Activated CD4-positive, alpha-beta memory T cell treated with anti-CD3 and anti-CD28 coated beads for 36 hours (primary cell): ENCODE data around the gene RGS7BP. TPM values are rescaled to one million over a fixed set of nuclear protein-coding genes. Genes with fewer than 3 reads are reported as not detected.

Source experiments
- CTCF ChIA-PET: fragments of 350-600 bp; sonication (Branson Sonifier 250); formaldehyde crosslinking; loops from one replicate; lab custom pipeline; 2021; ENCODE audit warnings: antibody characterized with exemption, inconsistent platforms; lab: Charles Lee
- POLR2A ChIA-PET: fragments of 350-600 bp; sonication (Branson Sonifier 250); formaldehyde crosslinking; loops from one replicate; lab custom pipeline; 2021; ENCODE audit warnings: antibody characterized with exemption; lab: Charles Lee
- DNase-seq: peaks from one replicate; pipeline ENCODE4 v3.0.0-alpha.2; 2020
- H3K27ac Mint-ChIP-seq: one replicate; pipeline ENCODE4 v1.8.0; 2021; ENCODE audit warnings: mixed read lengths
- H3K27me3 Mint-ChIP-seq: one replicate; pipeline ENCODE4 v1.8.0; 2021; ENCODE audit warnings: mixed read lengths
- H3K36me3 Mint-ChIP-seq: one replicate; pipeline ENCODE4 v1.8.0; 2021; ENCODE audit warnings: mixed read lengths
- H3K4me1 Mint-ChIP-seq: one replicate; pipeline ENCODE4 v1.8.0; 2021; ENCODE audit warnings: low read depth, mixed read lengths
- H3K4me3 Mint-ChIP-seq: one replicate; pipeline ENCODE4 v1.8.0; 2021; ENCODE audit warnings: mild to moderate bottlenecking, mixed read lengths
- H3K9me3 Mint-ChIP-seq: one replicate; pipeline ENCODE4 v1.8.0; 2021; ENCODE audit warnings: mixed read lengths
- intact Hi-C: fragments of 100-400 bp; cut with micrococcal nuclease; formaldehyde crosslinking; loops from one replicate; pipeline ENCODE4 v1.15.1; 2023
- total RNA-seq, 2 experiments: library from RNA; stranded (reverse); gene quantifications; one replicate each; pipeline ENCODE4 v1.2.3, GENCODE V29; 2021

Gene RGS7BP
- total RNA-seq, 2 experiments from 2014 or later, result not detected

DNA sequence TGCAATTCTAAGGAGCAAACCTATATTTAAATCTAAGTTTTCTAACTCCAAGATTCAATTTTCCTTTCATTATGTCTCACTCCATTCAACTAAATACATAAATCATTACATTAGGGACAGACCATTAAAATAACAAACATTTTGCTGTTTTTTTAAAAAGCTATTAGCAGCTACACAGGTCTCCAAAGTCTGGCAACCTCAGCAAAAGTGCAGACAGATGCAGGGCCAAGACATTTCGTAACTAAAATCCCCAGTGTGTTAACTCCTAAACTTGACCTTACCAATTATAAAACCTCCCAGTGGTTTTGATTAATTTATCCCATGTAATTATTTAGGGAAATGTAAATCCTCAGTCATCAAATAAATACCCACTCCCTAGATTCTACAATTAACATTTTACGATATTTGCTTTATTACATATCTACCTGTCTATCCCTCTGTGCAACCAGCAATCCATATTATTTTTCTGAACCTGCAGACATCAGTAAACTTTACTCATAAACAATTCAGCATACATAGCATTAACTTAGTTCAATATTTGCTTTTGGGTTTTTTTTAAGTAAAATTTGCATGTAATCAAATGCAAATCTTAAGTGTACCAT is 64.7 kb downstream of the RGS7BP start:
- no peaks in the 10 kb centered on the region for H3K36me3 Mint-ChIP-seq
- no peak for DNase-seq
- ChIA-PET POLR2A (no interaction called here), CTCF (no interaction called here)
- no peaks in the 10 kb centered on the region for H3K27me3 Mint-ChIP-seq
- H3K4me3 Mint-ChIP-seq, result no peak overlapping the region
- no peak overlapping the region for H3K27ac Mint-ChIP-seq
- H3K9me3 Mint-ChIP-seq, result no peaks in the 10 kb centered on the region
- intact Hi-C loops, result no loop called here
- H3K4me1 Mint-ChIP-seq, result no peaks in the 10 kb centered on the region

DNA sequence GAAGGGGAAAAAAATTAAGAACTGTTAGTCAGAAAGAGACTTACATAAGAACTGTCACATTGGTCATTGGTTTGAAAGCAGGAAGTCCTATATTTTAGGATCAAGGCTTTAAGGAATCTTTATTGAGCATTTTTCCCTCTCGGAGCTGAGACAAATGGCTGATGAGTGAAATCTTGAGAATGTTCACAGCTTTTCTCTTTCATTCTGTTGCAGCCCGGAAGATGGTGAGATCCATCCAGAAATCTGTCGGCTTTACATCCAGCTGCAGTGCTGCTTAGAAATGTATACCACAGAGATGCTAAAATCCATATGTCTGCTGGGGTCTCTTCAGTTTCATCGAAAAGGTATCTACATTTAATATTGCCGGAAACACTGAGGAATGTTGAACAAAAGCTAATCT is 69.7 kb downstream of the RGS7BP start:
- Mint-ChIP-seq H3K36me3 (no peaks in the 10 kb centered on the region), H3K4me1 (no peaks in the 10 kb centered on the region), H3K27ac (no peak overlapping the region), H3K9me3 (no peaks in the 10 kb centered on the region), H3K4me3 (no peak overlapping the region), H3K27me3 (peaks cover 12% of the 10 kb centered on the region)
- intact Hi-C loops, result no loop called here
- ChIA-PET CTCF (no interaction called here), POLR2A (no interaction called here)
- DNase-seq, result no peak

DNA sequence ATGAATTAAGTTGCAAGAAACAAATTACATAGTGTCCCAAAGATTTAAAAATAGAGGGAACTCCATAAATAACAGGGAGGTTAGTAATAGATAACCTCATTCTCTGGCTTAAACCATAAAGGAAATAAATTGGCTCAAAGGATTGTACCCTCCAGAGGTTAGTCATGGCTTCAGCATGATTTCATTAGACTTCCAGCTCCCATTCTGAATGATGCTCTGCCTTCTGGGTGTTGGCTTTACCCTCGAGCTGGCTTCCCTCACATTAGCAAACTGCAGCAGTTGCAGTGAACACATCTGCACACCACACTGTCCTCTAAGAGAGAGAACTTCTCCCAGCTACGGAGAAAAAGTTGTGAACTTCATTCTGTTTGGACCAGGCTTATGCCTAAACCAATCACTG is 70.4 kb downstream of the RGS7BP start:
- Mint-ChIP-seq H3K9me3 (no peaks in the 10 kb centered on the region), H3K27me3 (peaks cover 12% of the 10 kb centered on the region), H3K4me3 (no peak overlapping the region), H3K36me3 (no peaks in the 10 kb centered on the region), H3K27ac (no peak overlapping the region), H3K4me1 (no peaks in the 10 kb centered on the region)
- DNase-seq, result no peak
- intact Hi-C loops, result no loop called here
- ChIA-PET POLR2A (no interaction called here), CTCF (no interaction called here)

DNA sequence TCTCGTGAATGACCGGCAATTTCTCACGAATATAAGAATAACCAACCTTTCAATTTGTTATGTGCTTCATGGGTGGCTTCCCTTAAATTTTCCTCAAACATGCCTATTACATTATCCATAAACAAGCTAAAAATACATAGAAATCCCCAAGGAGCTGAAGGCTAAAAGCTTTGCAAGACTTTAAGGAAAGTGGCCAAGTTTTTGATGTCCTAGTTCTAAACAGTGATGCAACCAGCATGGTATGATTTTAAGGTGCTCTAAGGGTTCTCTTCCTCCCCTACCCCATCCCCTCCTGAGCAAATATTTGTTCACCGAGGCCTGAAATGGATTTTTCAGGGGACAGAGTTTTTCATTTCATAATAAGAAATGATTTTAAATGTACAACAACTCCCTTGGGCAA is 79.8 kb downstream of the RGS7BP start:
- Mint-ChIP-seq H3K9me3 (no peaks in the 10 kb centered on the region), H3K27me3 (peaks cover 15% of the 10 kb centered on the region), H3K36me3 (no peaks in the 10 kb centered on the region), H3K4me1 (no peaks in the 10 kb centered on the region), H3K4me3 (no peak overlapping the region), H3K27ac (no peak overlapping the region)
- POLR2A ChIA-PET, result no interaction called here
- CTCF ChIA-PET, result no interaction called here
- intact Hi-C loops, result no loop called here
- no peak for DNase-seq

DNA sequence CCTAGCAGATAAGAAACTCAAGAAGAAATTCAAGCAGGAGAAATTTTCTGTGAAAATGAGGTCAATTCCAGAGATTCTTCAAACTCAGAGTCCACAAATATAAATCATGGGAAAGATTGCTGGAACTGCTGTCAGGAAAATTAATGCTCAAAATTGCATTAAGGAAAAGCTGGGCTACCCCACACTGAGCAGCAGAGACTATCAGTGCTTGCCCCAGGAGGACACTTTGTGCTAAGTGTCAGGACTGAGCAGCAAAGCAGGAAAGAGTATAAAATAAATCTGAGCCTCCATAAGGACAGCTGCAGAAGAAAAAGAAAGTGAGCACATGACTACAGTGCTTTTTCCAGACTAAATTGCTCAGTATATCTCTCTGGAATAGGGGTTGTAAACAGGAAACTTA is 81.6 kb downstream of the RGS7BP start:
- POLR2A ChIA-PET, result no interaction called here

DNA sequence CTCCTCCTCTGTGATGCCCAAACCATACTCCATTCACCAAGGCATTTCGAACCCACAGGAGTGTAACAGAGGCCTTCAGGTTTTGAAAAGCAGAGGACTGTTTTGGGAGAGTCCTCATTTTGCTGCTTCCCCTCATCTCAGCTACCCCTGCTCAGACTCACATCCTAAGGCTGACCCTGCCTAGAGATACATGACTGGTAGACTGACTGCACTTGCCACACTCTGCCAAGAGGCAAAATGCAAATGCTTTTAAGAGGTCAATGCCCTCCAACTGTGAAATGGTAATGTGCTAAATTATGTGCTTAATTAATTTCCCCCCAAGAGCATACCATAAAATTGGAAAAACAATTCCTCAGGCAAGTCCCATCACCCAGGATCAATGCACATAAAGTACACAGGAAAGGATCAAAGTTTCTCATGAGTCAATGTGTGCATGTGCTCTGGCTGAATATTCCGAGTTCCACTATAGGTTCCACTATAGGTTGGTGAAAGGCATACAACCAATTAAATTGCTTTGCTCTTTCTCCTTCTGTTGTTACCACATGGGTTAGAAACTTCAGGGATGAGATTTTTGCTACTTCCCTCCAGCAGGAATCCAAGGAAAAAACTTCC is 87.0 kb downstream of the RGS7BP start:
- no peak overlapping the region for H3K27ac Mint-ChIP-seq
- DNase-seq, result no peak
- no peaks in the 10 kb centered on the region for H3K27me3 Mint-ChIP-seq
- H3K36me3 Mint-ChIP-seq, result no peaks in the 10 kb centered on the region
- H3K4me3 Mint-ChIP-seq, result no peak overlapping the region
- intact Hi-C loops, result no loop called here
- no peaks in the 10 kb centered on the region for H3K4me1 Mint-ChIP-seq
- ChIA-PET POLR2A (no interaction called here), CTCF (no interaction called here)
- H3K9me3 Mint-ChIP-seq, result no peaks in the 10 kb centered on the region

More for the DNA sequence above, 81.6 kb downstream of the RGS7BP start:
- Mint-ChIP-seq H3K27ac (no peak overlapping the region), H3K36me3 (no peaks in the 10 kb centered on the region), H3K4me1 (no peaks in the 10 kb centered on the region), H3K4me3 (no peak overlapping the region), H3K27me3 (peaks cover 13% of the 10 kb centered on the region), H3K9me3 (no peaks in the 10 kb centered on the region)
- no peak for DNase-seq
- intact Hi-C loops, result no loop called here
- CTCF ChIA-PET, result no interaction called here

DNA sequence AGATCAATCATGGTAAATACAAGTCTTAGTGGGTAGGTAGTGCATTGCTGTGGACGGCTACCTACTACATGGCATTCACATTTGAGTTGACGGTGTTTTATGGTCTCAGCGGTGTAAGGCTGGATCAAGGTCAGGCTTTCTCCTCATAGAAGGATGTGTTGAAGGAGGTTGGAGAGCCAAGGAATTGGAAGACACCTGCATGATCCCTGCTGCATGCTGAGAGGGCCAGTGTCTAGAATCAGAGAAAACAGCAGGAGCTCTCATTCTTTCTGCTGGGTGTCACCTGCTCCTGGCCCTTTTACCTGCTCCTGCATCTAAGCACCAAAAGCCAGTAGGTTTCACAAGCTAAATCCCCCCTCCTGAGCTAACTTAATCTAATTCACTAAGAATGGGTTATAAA is 88.2 kb downstream of the RGS7BP start:
- no peaks in the 10 kb centered on the region for H3K36me3 Mint-ChIP-seq
- no peak overlapping the region for H3K4me3 Mint-ChIP-seq
- H3K27ac Mint-ChIP-seq, result no peak overlapping the region
- DNase-seq, result no peak
- no peaks in the 10 kb centered on the region for H3K9me3 Mint-ChIP-seq
- H3K4me1 Mint-ChIP-seq, result no peaks in the 10 kb centered on the region
- H3K27me3 Mint-ChIP-seq, result no peaks in the 10 kb centered on the region
- ChIA-PET POLR2A (no interaction called here), CTCF (no interaction called here)
- intact Hi-C loops, result no loop called here

DNA sequence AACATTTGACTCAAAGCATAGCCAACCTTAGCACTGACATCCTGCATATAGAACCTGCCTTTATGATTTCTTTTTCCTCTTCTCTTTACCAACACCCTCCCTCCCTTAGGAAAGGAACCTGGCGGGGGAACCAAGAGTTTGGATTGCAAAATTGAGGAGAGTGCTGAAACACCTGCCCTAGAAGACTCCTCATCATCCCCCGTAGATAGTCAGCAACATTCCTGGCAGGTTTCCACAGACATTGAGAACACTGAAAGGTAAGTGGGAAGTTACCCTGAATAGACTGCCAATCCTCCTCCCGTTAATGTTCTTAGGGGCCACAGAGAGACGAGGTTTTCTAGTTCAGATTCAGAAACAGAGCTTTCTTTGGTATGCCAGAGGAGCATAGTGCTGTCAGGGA is 88.8 kb downstream of the RGS7BP start:
- no peaks in the 10 kb centered on the region for H3K4me1 Mint-ChIP-seq
- ChIA-PET POLR2A (no interaction called here), CTCF (no interaction called here)
- no peaks in the 10 kb centered on the region for H3K36me3 Mint-ChIP-seq
- no peak overlapping the region for H3K27ac Mint-ChIP-seq
- no peaks in the 10 kb centered on the region for H3K9me3 Mint-ChIP-seq
- no peak for DNase-seq
- intact Hi-C loops, result no loop called here
- no peak overlapping the region for H3K4me3 Mint-ChIP-seq
- H3K27me3 Mint-ChIP-seq, result no peaks in the 10 kb centered on the region

DNA sequence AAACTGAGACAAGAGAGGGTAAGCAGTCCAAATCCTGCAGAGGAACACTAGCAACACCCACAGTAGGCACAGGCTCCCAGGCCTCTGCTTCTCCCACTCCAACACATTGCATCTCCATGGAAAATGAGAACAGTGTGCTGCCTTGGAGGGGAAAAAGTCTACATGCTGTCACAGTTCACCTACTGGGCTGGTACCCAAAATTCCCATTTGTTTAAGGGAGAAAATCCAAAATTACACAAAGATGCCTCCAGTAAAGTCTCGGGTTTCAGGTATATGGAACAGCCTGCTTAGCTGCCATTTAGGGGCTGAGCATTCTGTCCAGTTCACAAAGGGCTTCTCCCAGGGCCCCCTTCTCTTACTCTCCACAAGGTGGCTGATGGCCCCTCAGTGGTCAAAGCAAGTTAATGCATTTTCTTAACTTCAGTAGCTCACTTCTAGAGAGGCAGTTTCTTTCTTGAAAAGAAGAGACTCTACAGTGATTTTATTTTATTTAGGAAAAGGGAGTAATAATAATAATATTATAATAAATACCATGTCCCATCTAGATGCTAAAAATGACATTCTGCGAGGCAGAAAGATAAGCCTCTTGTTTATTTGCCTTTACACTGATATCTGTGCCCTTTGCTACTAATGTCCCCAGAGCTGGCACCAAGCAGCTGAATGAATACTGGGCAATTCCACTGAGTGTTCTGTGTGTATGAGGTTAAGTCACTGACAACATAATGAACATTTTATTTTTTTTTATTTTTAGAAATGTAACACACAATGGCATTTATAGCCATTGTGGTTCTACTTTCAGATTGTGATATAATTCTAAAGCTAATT is 89.4 kb downstream of the RGS7BP start:
- Mint-ChIP-seq H3K9me3 (no peaks in the 10 kb centered on the region), H3K36me3 (no peaks in the 10 kb centered on the region), H3K4me1 (no peaks in the 10 kb centered on the region), H3K27ac (no peak overlapping the region), H3K4me3 (no peak overlapping the region), H3K27me3 (no peaks in the 10 kb centered on the region)
- POLR2A ChIA-PET, result no interaction called here
- no peak for DNase-seq
- intact Hi-C loops, result no loop called here
- CTCF ChIA-PET, result no interaction called here

DNA sequence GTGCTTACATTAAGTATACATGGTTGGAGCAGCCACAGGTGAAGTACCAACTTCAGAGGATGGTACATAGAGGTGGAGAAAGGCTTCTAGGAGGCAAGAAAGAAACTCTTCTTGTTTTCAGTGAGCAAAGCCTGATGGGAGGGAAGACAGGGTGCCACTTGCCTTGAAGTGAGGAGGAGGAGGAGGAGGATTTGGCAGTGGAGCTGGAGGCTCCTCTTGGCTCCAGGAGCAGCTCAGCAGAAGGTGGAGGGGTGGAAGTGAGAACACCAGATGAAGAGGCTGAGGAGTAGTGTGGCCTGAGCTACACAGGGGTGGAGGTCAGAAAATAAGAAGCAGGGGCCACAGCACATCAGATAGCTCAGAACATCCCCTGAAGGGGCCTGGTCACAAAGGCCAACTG is 93.4 kb downstream of the RGS7BP start:
- no peaks in the 10 kb centered on the region for H3K9me3 Mint-ChIP-seq
- no peak overlapping the region for H3K4me3 Mint-ChIP-seq
- H3K4me1 Mint-ChIP-seq, result no peaks in the 10 kb centered on the region
- ChIA-PET POLR2A (no interaction called here), CTCF (no interaction called here)
- no peak for DNase-seq
- no peaks in the 10 kb centered on the region for H3K27me3 Mint-ChIP-seq
- H3K27ac Mint-ChIP-seq, result no peak overlapping the region
- intact Hi-C loops, result no loop called here
- H3K36me3 Mint-ChIP-seq, result no peaks in the 10 kb centered on the region

DNA sequence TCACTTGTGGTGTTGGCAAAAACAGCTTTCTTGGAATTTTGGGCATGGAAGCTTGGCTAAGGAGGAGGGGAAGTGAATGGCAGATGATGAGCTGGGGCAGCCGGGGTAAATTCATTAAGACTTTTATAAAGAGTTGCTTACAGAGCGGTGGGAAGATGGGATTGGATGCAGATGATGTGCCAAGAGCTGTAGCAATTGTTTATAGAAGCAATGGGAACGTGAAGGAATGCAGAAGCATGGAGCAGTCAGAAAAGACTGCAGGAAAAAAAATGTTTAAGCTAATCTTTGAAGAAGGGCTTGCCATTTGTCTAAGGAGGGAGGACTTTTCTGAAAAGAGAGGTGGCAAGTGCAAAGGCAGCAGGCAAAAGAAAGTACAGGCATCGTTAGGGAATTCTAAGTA is 97.9 kb downstream of the RGS7BP start:
- Mint-ChIP-seq H3K27ac (no peak overlapping the region), H3K4me1 (no peaks in the 10 kb centered on the region), H3K27me3 (peaks cover 2% of the 10 kb centered on the region), H3K9me3 (no peaks in the 10 kb centered on the region), H3K4me3 (no peak overlapping the region), H3K36me3 (no peaks in the 10 kb centered on the region)
- intact Hi-C loops, result no loop called here
- CTCF ChIA-PET, result no interaction called here
- DNase-seq, result no peak
- POLR2A ChIA-PET, result no interaction called here

DNA sequence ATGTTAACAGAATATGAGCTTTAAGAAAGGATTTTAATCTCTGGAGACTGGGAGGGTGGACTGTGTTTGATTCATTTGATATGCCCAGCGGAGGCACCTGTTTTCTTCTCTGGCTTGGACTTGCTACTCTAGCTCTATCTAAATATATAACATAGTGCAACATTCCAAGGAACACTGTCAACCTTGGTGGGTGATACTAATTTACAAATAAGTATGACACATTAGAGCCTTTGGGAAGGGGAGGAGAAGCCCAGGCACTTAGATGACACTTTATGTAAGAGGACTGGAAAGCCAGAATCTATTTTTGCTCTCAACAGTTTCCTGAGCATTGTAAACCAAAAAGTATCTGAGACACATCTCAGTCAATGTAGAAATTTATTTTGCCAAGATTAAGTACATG is 101.1 kb downstream of the RGS7BP start:
- Mint-ChIP-seq H3K27me3 (peaks cover 4% of the 10 kb centered on the region), H3K4me3 (no peak overlapping the region), H3K9me3 (no peaks in the 10 kb centered on the region), H3K4me1 (no peaks in the 10 kb centered on the region), H3K27ac (no peak overlapping the region), H3K36me3 (no peaks in the 10 kb centered on the region)
- intact Hi-C loops, result no loop called here
- ChIA-PET CTCF (no interaction called here), POLR2A (no interaction called here)
- DNase-seq, result no peak
